Neutrophil (primary cell): ENCODE measurements around the gene CAPN11.

Experiments
- H3K27ac ChIP-seq: fragments of 200-600 bp; sonication (generic); 2 replicates; pipeline ENCODE4 v1.5.1; 2016; ENCODE audit warnings: mild to moderate bottlenecking, moderate library complexity
- H3K27me3 ChIP-seq: fragments of 200-600 bp; sonication (generic); 2 replicates; pipeline ENCODE4 v1.6.0; 2016; ENCODE audit warnings: mild to moderate bottlenecking
- H3K36me3 ChIP-seq: fragments of 200-600 bp; sonication (generic); 2 replicates; pipeline ENCODE4 v1.5.1; 2017
- H3K4me1 ChIP-seq, 2 experiments: fragments of 200-600 bp in 1 of 2; sonication (generic) in 1 of 2; 1 replicate in 1 of 2; 2 replicates in 1 of 2; pipeline versions ENCODE4 v1.5.1 to v1.6.1; 2013 to 2016; ENCODE audit warnings: low read depth in 1 of 2, low read length in 1 of 2, mild to moderate bottlenecking in 1 of 2, moderate library complexity in 1 of 2; ENCODE audit not compliant: control insufficient read depth in 1 of 2, insufficient read depth in 1 of 2
- H3K4me3 ChIP-seq, 2 experiments: fragments of 200-600 bp in 1 of 2; sonication (generic) in 1 of 2; 1 replicate in 1 of 2; 2 replicates in 1 of 2; pipeline ENCODE4 v1.5.1; 2013 to 2016; ENCODE audit warnings: low read depth in 1 of 2, low read length in 1 of 2, mild to moderate bottlenecking in 1 of 2, moderate library complexity in 1 of 2
- H3K9me3 ChIP-seq: fragments of 200-600 bp; sonication (generic); 2 replicates; pipeline ENCODE4 v1.5.1; 2016
- TF ChIP-seq, protein P1 (sequence below): fragments of 200-600 bp; sonication (generic); IDR thresholded peaks from 2 replicates; pipeline ENCODE4 v1.5.1; 2016; ENCODE audit warnings: antibody characterized with exemption

Gene CAPN11

DNA sequence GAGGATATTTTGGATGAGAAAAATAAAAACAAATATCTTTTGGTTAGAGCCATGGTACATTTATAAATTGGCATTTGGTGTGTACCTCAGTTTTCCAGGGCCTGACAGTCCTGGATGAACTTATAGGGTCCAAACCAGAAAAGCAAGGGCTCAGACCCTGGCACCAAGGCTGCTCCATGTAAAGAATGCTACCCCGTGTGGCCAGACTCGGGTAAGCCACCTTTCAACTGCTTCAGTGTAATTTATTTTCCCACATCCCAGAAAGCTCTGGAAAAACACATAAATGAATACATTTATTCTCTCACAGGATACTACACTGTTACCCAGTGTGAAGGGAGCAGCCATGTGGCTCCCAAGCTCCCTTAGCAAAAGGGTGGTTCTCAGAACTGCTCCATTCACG, 45.2 kb upstream of the CAPN11 start:
- H3K4me1 ChIP-seq = no peaks in the 10 kb centered on the region
- H3K4me3 ChIP-seq = no peak overlapping the region
- TF ChIP-seq, protein P1, sequence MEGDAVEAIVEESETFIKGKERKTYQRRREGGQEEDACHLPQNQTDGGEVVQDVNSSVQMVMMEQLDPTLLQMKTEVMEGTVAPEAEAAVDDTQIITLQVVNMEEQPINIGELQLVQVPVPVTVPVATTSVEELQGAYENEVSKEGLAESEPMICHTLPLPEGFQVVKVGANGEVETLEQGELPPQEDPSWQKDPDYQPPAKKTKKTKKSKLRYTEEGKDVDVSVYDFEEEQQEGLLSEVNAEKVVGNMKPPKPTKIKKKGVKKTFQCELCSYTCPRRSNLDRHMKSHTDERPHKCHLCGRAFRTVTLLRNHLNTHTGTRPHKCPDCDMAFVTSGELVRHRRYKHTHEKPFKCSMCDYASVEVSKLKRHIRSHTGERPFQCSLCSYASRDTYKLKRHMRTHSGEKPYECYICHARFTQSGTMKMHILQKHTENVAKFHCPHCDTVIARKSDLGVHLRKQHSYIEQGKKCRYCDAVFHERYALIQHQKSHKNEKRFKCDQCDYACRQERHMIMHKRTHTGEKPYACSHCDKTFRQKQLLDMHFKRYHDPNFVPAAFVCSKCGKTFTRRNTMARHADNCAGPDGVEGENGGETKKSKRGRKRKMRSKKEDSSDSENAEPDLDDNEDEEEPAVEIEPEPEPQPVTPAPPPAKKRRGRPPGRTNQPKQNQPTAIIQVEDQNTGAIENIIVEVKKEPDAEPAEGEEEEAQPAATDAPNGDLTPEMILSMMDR = no peak
- H3K27ac ChIP-seq = no peak overlapping the region
- H3K9me3 ChIP-seq = no peaks in the 10 kb centered on the region
- H3K27me3 ChIP-seq = no peaks in the 10 kb centered on the region
- peaks cover 48% of the 10 kb centered on the region for H3K36me3 ChIP-seq

DNA sequence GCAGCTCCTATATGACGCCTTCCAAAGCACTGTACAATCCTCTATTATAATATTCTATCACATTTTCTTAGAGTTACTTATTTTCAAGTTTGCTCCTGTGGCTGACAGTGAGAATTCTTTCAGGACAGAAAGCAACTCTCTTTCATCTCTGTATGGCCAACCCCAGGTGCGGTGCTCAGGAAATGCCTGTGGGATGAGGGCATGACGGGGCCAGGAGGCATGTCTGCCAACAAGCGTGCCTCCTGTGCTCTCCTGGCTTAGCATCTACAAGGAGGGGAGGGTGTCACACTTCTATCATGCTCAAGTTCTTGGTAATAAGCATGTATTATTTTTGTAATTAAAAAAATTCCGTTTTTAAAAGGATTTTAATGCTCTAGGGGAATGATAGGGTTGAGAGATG, 42.8 kb upstream of the CAPN11 start:
- TF ChIP-seq, protein P1 = no peak
- H3K27me3 ChIP-seq = no peaks in the 10 kb centered on the region
- no peak overlapping the region for H3K4me3 ChIP-seq
- no peaks in the 10 kb centered on the region for H3K9me3 ChIP-seq
- no peak overlapping the region for H3K27ac ChIP-seq
- no peaks in the 10 kb centered on the region for H3K4me1 ChIP-seq
- H3K36me3 ChIP-seq = peaks cover 37% of the 10 kb centered on the region

GRCh38 chr6:44116641-44117382, 41.8 kb upstream of the CAPN11 start:
- TF ChIP-seq, protein P1 = no peak
- H3K27me3 ChIP-seq = no peaks in the 10 kb centered on the region
- no peaks in the 10 kb centered on the region for H3K9me3 ChIP-seq
- no peak overlapping the region for H3K4me3 ChIP-seq
- H3K27ac ChIP-seq = no peak overlapping the region
- peaks cover 29% of the 10 kb centered on the region for H3K36me3 ChIP-seq
- no peaks in the 10 kb centered on the region for H3K4me1 ChIP-seq

GRCh38 chr6:44117397-44118128, 41.1 kb upstream of the CAPN11 start:
- no peak overlapping the region for H3K4me3 ChIP-seq
- no peaks in the 10 kb centered on the region for H3K9me3 ChIP-seq
- peaks cover 22% of the 10 kb centered on the region for H3K36me3 ChIP-seq
- H3K4me1 ChIP-seq = peaks cover under 1 to 2% of the 10 kb centered on the region in 2 experiments
- H3K27me3 ChIP-seq = no peaks in the 10 kb centered on the region
- TF ChIP-seq, protein P1 = no peak
- H3K27ac ChIP-seq = no peak overlapping the region

DNA sequence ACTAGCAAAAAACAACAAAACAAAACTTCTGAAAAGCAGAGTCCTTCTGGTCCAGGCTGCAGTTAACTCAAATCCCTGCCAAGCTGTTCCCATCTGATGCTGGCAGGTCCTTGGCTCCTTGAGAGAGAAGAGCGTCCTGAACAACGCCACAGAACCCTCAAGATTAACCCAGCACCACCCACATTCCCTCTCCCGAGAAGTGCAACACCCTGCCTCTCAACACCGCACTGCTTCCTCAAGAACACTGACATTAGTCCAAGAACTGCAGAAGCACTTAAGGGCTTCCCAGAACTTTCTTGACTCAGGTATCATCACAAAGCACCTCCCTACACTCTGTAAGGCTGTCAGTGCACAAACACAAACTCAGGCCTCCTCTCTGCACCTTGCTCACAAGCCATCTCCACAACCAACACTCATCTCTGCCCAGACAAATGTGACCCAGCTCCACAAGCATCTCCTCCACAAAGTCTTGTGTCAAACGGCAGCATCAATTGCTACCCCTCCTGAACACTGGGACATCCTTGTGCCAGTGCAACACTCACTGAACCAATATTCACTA, 38.8 kb upstream of the CAPN11 start:
- TF ChIP-seq, protein P1 = no peak
- peaks cover 11 to 13% of the 10 kb centered on the region in 2 experiments for H3K4me1 ChIP-seq
- H3K27ac ChIP-seq = no peak overlapping the region
- no peaks in the 10 kb centered on the region for H3K9me3 ChIP-seq
- peaks cover 8% of the 10 kb centered on the region for H3K36me3 ChIP-seq
- H3K4me3 ChIP-seq = no peak overlapping the region
- H3K27me3 ChIP-seq = no peaks in the 10 kb centered on the region
